DND-41 (cell line): ENCODE results near the gene SSBP1.
"Not testable (repeated sequence)": the region's sequence is repeated elsewhere in the genome, so short reads cannot be mapped to it uniquely, and the experiment has no call there.

Experiments used
- ATAC-seq: fragments of 200-7000 bp; cut with Tn5 transposase; 3 replicates; pipeline ENCODE4 v1.9.1; 2021; ENCODE audit warnings: low read depth; ENCODE audit not compliant: insufficient read depth
- DNase-seq: peaks from one replicate; pipeline ENCODE4 v3.0.0-alpha.2; 2020
- H2AFZ ChIP-seq: 2 replicates; pipeline ENCODE4 v1.6.0; 2012; ENCODE audit warnings: low read depth, low read length
- H3K27ac ChIP-seq: 2 replicates; pipeline ENCODE4 v1.5.1; 2012; ENCODE audit warnings: low read length, inconsistent platforms
- H3K27me3 ChIP-seq: fragments of 200-600 bp; sonication (generic); 2 replicates; pipeline ENCODE4 v1.6.0; 2012; ENCODE audit warnings: low read length, mild to moderate bottlenecking, inconsistent platforms; ENCODE audit not compliant: insufficient read depth, poor library complexity
- H3K36me3 ChIP-seq: 2 replicates; pipeline ENCODE4 v1.5.1; 2012; ENCODE audit warnings: low read length, inconsistent platforms; ENCODE audit not compliant: insufficient read depth
- H3K4me1 ChIP-seq: 2 replicates; pipeline ENCODE4 v1.5.1; 2012; ENCODE audit warnings: mild to moderate bottlenecking, low read length; ENCODE audit not compliant: insufficient read depth
- H3K4me2 ChIP-seq: 2 replicates; pipeline ENCODE4 v1.6.0; 2012; ENCODE audit warnings: mild to moderate bottlenecking, moderate library complexity, low read length, inconsistent platforms; ENCODE audit not compliant: insufficient read depth
- H3K4me3 ChIP-seq, 2 experiments: fragments of 200-600 bp in 1 of 2; shearing (Covaris generic) in 1 of 2; 2 replicates each; pipeline ENCODE4 v1.5.1; 2012 to 2016; ENCODE audit warnings: inconsistent platforms in 2 of 2, low read length in 2 of 2, mild to moderate bottlenecking in 2 of 2, low read depth in 1 of 2, moderate library complexity in 1 of 2
- H3K79me2 ChIP-seq: 2 replicates; pipeline ENCODE4 v1.6.0; 2012; ENCODE audit warnings: low read length, inconsistent platforms; ENCODE audit not compliant: insufficient read depth
- H3K9ac ChIP-seq: 2 replicates; pipeline ENCODE4 v1.6.0; 2012; ENCODE audit warnings: low read depth, mild to moderate bottlenecking, inconsistent platforms, low read length, moderate library complexity
- H3K9me3 ChIP-seq: 2 replicates; pipeline ENCODE4 v1.5.1; 2012; ENCODE audit warnings: low read length, moderate library complexity, mild to moderate bottlenecking, inconsistent platforms; ENCODE audit not compliant: insufficient read depth, severe bottlenecking
- H4K20me1 ChIP-seq: 2 replicates; pipeline ENCODE4 v1.6.0; 2012; ENCODE audit warnings: low read length; ENCODE audit not compliant: insufficient read depth
- EZH2 ChIP-seq: IDR thresholded peaks from 3 replicates; pipeline ENCODE4 v1.6.1; 2012; ENCODE audit warnings: borderline replicate concordance, low read depth, mild to moderate bottlenecking, moderate library complexity, low read length, inconsistent platforms; ENCODE audit not compliant: severe bottlenecking
- TF ChIP-seq, protein P1 (sequence below): IDR thresholded peaks from 2 replicates; pipeline ENCODE4 v1.5.1; 2012; ENCODE audit warnings: borderline replicate concordance, low read length, moderate library complexity, mild to moderate bottlenecking; ENCODE audit not compliant: poor library complexity, severe bottlenecking; ENCODE audit errors: extremely low read depth

Gene SSBP1

GRCh38 chr7:141752634-141753033, 14.5 kb downstream of the SSBP1 start:
- H3K4me1 ChIP-seq: no peaks in the 10 kb centered on the region
- H2AFZ ChIP-seq: no peak overlapping the region
- no peaks in the 10 kb centered on the region for H3K27me3 ChIP-seq
- no peak overlapping the region for H3K27ac ChIP-seq
- peaks cover 26% of the 10 kb centered on the region for H3K9me3 ChIP-seq
- peaks cover 2% of the 10 kb centered on the region; the same call in 1 of the 2 replicates for H4K20me1 ChIP-seq
- no peak for DNase-seq
- no peak overlapping the region for H3K9ac ChIP-seq
- peaks cover 94% of the 10 kb centered on the region for H3K36me3 ChIP-seq
- no peaks in the 10 kb centered on the region for H3K79me2 ChIP-seq
- ATAC-seq: no peak
- H3K4me3 ChIP-seq: no peak overlapping the region
- no peak overlapping the region for H3K4me2 ChIP-seq
- TF ChIP-seq, protein P1, sequence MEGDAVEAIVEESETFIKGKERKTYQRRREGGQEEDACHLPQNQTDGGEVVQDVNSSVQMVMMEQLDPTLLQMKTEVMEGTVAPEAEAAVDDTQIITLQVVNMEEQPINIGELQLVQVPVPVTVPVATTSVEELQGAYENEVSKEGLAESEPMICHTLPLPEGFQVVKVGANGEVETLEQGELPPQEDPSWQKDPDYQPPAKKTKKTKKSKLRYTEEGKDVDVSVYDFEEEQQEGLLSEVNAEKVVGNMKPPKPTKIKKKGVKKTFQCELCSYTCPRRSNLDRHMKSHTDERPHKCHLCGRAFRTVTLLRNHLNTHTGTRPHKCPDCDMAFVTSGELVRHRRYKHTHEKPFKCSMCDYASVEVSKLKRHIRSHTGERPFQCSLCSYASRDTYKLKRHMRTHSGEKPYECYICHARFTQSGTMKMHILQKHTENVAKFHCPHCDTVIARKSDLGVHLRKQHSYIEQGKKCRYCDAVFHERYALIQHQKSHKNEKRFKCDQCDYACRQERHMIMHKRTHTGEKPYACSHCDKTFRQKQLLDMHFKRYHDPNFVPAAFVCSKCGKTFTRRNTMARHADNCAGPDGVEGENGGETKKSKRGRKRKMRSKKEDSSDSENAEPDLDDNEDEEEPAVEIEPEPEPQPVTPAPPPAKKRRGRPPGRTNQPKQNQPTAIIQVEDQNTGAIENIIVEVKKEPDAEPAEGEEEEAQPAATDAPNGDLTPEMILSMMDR: peak; percentile 49
- no peak for TF ChIP-seq EZH2

GRCh38 chr7:141754939-141755338, 16.8 kb downstream of the SSBP1 start:
- peaks cover 86% of the 10 kb centered on the region for H3K36me3 ChIP-seq

DNA sequence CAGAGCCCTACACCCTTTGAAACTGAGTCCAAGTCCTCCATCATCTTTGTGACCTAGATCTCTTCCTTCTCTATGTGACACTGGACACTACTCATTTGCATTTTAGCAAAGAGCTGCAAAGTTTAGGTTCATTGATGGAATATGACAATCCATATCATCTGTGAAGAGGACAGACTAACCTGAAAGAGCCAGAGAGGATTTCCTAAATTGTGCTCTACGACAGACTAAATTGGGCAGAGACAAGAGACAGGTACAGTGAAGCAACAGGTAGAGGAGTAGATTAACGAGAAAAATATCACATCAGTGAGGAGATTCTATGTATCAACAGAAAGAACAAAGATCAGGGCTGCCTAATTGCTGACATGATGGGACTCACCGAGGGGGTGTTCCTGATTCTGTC, 25.6 kb downstream of the SSBP1 start, which contains the start of gene TAS2R3:
TAS2R3 (plus strand) TSS at position 301 of the 400 bp plus-strand sequence; CDS start at position 363, 62 bp downstream.
- Histone ChIP-seq H3K9ac (no peak within 1 kb of the TSS), H3K27ac (no peak within 1 kb of the TSS), H3K36me3 (peaks cover 49% of the 10 kb centered on the region), H3K4me3 (no peak within 1 kb of the TSS), H3K27me3 (no peaks in the 10 kb centered on the region), H3K4me1 (no peaks in the 10 kb centered on the region), H3K4me2 (no peak within 1 kb of the TSS), H3K79me2 (no peaks in the 10 kb centered on the region), H3K9me3 (no peaks in the 10 kb centered on the region), H2AFZ (no peak within 1 kb of the TSS), H4K20me1 (no peaks in the 10 kb centered on the region)
- no peak for TF ChIP-seq EZH2
- TF ChIP-seq, protein P1: no peak
- no peak for ATAC-seq
- no peak for DNase-seq

More at GRCh38 chr7:141754939-141755338, 16.8 kb downstream of the SSBP1 start:
- Histone ChIP-seq H3K9ac (no peak overlapping the region), H3K27me3 (no peaks in the 10 kb centered on the region), H3K79me2 (no peaks in the 10 kb centered on the region), H3K4me1 (no peaks in the 10 kb centered on the region), H3K4me2 (no peak overlapping the region), H2AFZ (no peak overlapping the region), H4K20me1 (peaks cover 2% of the 10 kb centered on the region; the same call in 1 of the 2 replicates), H3K27ac (no peak overlapping the region), H3K9me3 (peaks cover 23% of the 10 kb centered on the region), H3K4me3 (no peak overlapping the region)
- peak; percentile 64; the same call in 2 of the 3 replicates for ATAC-seq
- no peak for DNase-seq
- TF ChIP-seq EZH2: no peak
- TF ChIP-seq, protein P1: peak; percentile 64

GRCh38 chr7:141770083-141770583, 32.0 kb downstream of the SSBP1 start:
- H3K4me1 ChIP-seq, DNase-seq, H3K9me3 ChIP-seq, H2AFZ ChIP-seq, H4K20me1 ChIP-seq, H3K79me2 ChIP-seq, H3K36me3 ChIP-seq, H3K27ac ChIP-seq, ATAC-seq, H3K27me3 ChIP-seq, H3K4me3 ChIP-seq, H3K4me2 ChIP-seq, H3K9ac ChIP-seq: not testable (repeated sequence)
